ENCODE results near the gene ZBTB7B.

- TF ChIP-seq, protein P1, sequence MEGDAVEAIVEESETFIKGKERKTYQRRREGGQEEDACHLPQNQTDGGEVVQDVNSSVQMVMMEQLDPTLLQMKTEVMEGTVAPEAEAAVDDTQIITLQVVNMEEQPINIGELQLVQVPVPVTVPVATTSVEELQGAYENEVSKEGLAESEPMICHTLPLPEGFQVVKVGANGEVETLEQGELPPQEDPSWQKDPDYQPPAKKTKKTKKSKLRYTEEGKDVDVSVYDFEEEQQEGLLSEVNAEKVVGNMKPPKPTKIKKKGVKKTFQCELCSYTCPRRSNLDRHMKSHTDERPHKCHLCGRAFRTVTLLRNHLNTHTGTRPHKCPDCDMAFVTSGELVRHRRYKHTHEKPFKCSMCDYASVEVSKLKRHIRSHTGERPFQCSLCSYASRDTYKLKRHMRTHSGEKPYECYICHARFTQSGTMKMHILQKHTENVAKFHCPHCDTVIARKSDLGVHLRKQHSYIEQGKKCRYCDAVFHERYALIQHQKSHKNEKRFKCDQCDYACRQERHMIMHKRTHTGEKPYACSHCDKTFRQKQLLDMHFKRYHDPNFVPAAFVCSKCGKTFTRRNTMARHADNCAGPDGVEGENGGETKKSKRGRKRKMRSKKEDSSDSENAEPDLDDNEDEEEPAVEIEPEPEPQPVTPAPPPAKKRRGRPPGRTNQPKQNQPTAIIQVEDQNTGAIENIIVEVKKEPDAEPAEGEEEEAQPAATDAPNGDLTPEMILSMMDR (IDR thresholded peaks at IDR 0.05) = peak in 4 of 6 experiments; percentile 13 to 48 (median 24)
- no peak for TF ChIP-seq POLR2A (IDR thresholded peaks at IDR 0.05)
These were observed 50.1 kb downstream of the ZBTB7B start for GRCh38 chr1:155052439-155053395.

Data from esophagus squamous epithelium (tissue), 4 donors.